ENCODE results near the gene ARHGAP42. TPM values are rescaled to one million over a fixed set of nuclear protein-coding genes. Genes with fewer than 3 reads are reported as not detected.

Gene ARHGAP42
- total and polyA plus RNA-seq, 2 of the 4 experiments (the other 2 are of a cell fraction): 2.9 to 7.3 TPM

DNA sequence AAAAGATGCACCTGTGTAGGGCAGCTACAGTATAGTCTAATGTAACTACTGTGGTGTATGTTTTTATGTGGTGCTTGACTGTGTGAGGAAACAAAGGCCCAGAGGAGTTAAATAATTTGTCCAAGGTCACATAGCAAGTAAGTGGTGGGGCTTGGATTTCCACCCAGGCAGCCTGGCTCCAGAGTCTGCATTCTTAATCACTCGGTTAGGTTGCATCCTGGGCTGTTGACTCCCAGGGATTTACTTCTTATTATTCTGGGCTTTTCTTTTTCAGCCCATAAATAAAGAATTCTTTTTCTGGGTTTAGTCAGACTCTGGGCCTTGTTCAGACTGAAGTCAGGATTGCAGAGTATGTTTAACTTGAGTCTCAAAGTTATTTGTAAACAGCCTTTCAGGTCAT lies 82.1 kb downstream of the ARHGAP42 start:
- no peak overlapping the region for H2AK9ac ChIP-seq (replicated peaks; ENCODE audit: low read depth, low read length, poor library complexity)
- no peak overlapping the region for H2AFZ ChIP-seq (replicated peaks; ENCODE audit: low read length, poor library complexity)
- no peak overlapping the region for H3K56ac ChIP-seq (ENCODE audit: extremely low read depth, insufficient read depth, low read length)
- no peak overlapping the region for H3K4me3 ChIP-seq (ENCODE audit: insufficient read depth, low read depth, low read length)
- DNase-seq: no peak
- no peak overlapping the region for H4K8ac ChIP-seq (ENCODE audit: low read depth in 2 of 2, low read length in 2 of 2)
- peaks cover 2% of the 10 kb centered on the region; the same call in 1 of the 2 replicates for H3K9me1 ChIP-seq (ENCODE audit: insufficient read depth, low read length)
- H3K9me3 ChIP-seq (ENCODE audit: control insufficient read depth, insufficient read depth, low read length): no peaks in the 10 kb centered on the region
- BruUV-seq (replicated peaks): no TSS peak
- H3K9ac ChIP-seq (ENCODE audit: low read depth, low read length): no peak overlapping the region
- no peak overlapping the region for H3K14ac ChIP-seq (replicated peaks; ENCODE audit: low read depth, low read length)
- no peak overlapping the region for H2BK15ac ChIP-seq (ENCODE audit: low read depth, low read length)
- H3K36me3 ChIP-seq (ENCODE audit: control insufficient read depth, insufficient read depth, low read length): no peaks in the 10 kb centered on the region
- ChIA-PET CTCF (no interaction called here), POLR2A (ENCODE audit: unreplicated experiment) (interaction anchor here (0.6 kb wide), 1 partner anchor 10 kb away, joined by 4 read pairs; no protein-coding TSS in a partner anchor)
- no CpG with 5 or more reads among the region's 1 CpG for WGBS, 2 experiments (ENCODE audit: extremely low coverage in 2 of 2, insufficient read length in 1 of 2)
- H2AK5ac ChIP-seq (ENCODE audit: low read depth, low read length): no peak overlapping the region
- no peak overlapping the region for H2BK5ac ChIP-seq (ENCODE audit: low read depth, low read length, poor library complexity, severe bottlenecking)
- dilution Hi-C loops (cut with HindIII; ENCODE audit: low sequenced_read_pairs, unreplicated experiment): no loop called here
- TF ChIP-seq USF2 (IDR thresholded peaks at IDR 0.05; ENCODE audit: low read depth, low read length) (no peak), NFE2L2 (IDR thresholded peaks at IDR 0.05; ENCODE audit: low read depth, low read length) (no peak), FOS (IDR thresholded peaks at IDR 0.05; ENCODE audit: low read depth, low read length) (no peak), MAFK (IDR thresholded peaks at IDR 0.05; ENCODE audit: low read depth, low read length) (no peak), RFX5 (IDR thresholded peaks at IDR 0.05; ENCODE audit: low read depth, low read length) (no peak), CHD1 (IDR thresholded peaks at IDR 0.05; ENCODE audit: low read depth, low read length) (no peak), RAD21 (IDR thresholded peaks at IDR 0.05; ENCODE audit: low read length) (no peak), SMC3 (IDR thresholded peaks at IDR 0.05; ENCODE audit: low read depth, low read length) (no peak), RCOR1 (IDR thresholded peaks at IDR 0.05; ENCODE audit: insufficient replicate concordance, low read length) (no peak), MXI1 (IDR thresholded peaks at IDR 0.05; ENCODE audit: borderline replicate concordance, low read depth, low read length) (no peak), MAZ (IDR thresholded peaks at IDR 0.05; ENCODE audit: borderline replicate concordance, low read depth, low read length) (no peak), POLR2A (IDR thresholded peaks at IDR 0.05; ENCODE audit: low read depth, low read length) (no peak), BHLHE40 (IDR thresholded peaks at IDR 0.05; ENCODE audit: low read depth, low read length) (no peak), CEBPB (IDR thresholded peaks at IDR 0.05; ENCODE audit: low read depth, low read length) (no peak)
- TF ChIP-seq, protein P1, sequence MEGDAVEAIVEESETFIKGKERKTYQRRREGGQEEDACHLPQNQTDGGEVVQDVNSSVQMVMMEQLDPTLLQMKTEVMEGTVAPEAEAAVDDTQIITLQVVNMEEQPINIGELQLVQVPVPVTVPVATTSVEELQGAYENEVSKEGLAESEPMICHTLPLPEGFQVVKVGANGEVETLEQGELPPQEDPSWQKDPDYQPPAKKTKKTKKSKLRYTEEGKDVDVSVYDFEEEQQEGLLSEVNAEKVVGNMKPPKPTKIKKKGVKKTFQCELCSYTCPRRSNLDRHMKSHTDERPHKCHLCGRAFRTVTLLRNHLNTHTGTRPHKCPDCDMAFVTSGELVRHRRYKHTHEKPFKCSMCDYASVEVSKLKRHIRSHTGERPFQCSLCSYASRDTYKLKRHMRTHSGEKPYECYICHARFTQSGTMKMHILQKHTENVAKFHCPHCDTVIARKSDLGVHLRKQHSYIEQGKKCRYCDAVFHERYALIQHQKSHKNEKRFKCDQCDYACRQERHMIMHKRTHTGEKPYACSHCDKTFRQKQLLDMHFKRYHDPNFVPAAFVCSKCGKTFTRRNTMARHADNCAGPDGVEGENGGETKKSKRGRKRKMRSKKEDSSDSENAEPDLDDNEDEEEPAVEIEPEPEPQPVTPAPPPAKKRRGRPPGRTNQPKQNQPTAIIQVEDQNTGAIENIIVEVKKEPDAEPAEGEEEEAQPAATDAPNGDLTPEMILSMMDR (conservative IDR thresholded peaks at IDR 0.05; ENCODE audit: low read depth, low read length): no peak
- TF ChIP-seq, protein P2, sequence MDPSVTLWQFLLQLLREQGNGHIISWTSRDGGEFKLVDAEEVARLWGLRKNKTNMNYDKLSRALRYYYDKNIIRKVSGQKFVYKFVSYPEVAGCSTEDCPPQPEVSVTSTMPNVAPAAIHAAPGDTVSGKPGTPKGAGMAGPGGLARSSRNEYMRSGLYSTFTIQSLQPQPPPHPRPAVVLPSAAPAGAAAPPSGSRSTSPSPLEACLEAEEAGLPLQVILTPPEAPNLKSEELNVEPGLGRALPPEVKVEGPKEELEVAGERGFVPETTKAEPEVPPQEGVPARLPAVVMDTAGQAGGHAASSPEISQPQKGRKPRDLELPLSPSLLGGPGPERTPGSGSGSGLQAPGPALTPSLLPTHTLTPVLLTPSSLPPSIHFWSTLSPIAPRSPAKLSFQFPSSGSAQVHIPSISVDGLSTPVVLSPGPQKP (IDR thresholded peaks at IDR 0.05; ENCODE audit: borderline replicate concordance, low read depth, low read length): no peak
- H3K23ac ChIP-seq (ENCODE audit: low read depth, low read length): no peak overlapping the region
- H3K27me3 ChIP-seq (ENCODE audit: control insufficient read depth, insufficient read depth, low read length): no peaks in the 10 kb centered on the region
- peak; percentile 69 for ATAC-seq (ENCODE audit: low read depth)
- no peak overlapping the region for H4K91ac ChIP-seq (ENCODE audit: insufficient read depth, low read depth, low read length)
- no peak overlapping the region for H3K27ac ChIP-seq (ENCODE audit: insufficient read depth, low read length)
- no peak overlapping the region for H3K4me2 ChIP-seq (ENCODE audit: low read depth, low read length)
- no peaks in the 10 kb centered on the region for H3K4me1 ChIP-seq (ENCODE audit: control insufficient read depth, insufficient read depth, low read length)
- no peak overlapping the region for H2BK20ac ChIP-seq (ENCODE audit: low read depth, low read length)
- intact Hi-C loops (cut with micrococcal nuclease): no loop called here
- H4K5ac ChIP-seq (ENCODE audit: low read depth, low read length): no peak overlapping the region
- peaks cover 0 to 4% of the 10 kb centered on the region in 2 experiments; a peak in 3 of 4 replicates for H3K79me1 ChIP-seq (ENCODE audit: low read depth in 1 of 2, low read length in 2 of 2)
- no peak overlapping the region for H2BK120ac ChIP-seq (ENCODE audit: low read depth, low read length)
- in situ Hi-C loops (cut with MboI; ENCODE audit: low sequenced_read_pairs): no loop called here
- no peaks in the 10 kb centered on the region for H4K20me1 ChIP-seq (ENCODE audit: insufficient read depth, low read length)
- no peak overlapping the region for H3K4ac ChIP-seq (ENCODE audit: low read depth, low read length)
- H3K18ac ChIP-seq (ENCODE audit: low read depth, low read length): no peak overlapping the region

All from IMR-90 (cell line).